HG03159 (cell line): Measurements from ENCODE around the gene MRPL20.
"Not testable (repeated sequence)": the region's sequence is repeated elsewhere in the genome, so short reads cannot be mapped to it uniquely, and the experiment has no call there.

Experiments used
- ATAC-seq: cut with Tn5 transposase; IDR thresholded peaks from one replicate; pipeline ENCODE4 v1.9.1; 2021; ENCODE audit warnings: mild to moderate bottlenecking, moderate library complexity; ENCODE audit not compliant: unreplicated experiment

Gene MRPL20

GRCh38 chr1:1406821-1407635 is at the start of gene MRPL20:
TSS of gene MRPL20 (minus strand) at chr1:1407293. CDS start at chr1:1407217, 76 bp downstream.
- ATAC-seq: peak; percentile 89

- not testable (repeated sequence) for ATAC-seq
Measured at GRCh38 chr1:1456683-1457255, 49.7 kb upstream of the MRPL20 start.

DNA sequence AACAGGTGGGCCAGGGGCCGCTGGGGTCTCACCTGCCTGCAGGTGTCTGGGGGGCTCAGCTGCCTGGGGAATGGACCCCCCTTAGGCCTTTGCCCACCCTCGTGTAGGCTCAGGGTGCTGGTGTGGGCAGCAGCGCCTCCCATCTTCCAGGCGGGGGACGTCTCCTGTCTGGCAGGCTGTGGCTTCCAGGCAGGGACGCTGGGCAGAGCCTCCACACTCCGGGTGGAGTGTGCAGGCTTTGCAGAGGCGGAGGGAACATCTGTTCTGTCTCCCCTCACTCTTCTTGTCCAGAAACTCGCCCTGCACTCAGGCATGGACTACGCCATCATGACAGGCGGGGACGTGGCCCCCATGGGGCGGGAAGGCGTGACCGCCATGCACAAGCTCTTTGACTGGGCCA is 48.8 kb upstream of the MRPL20 start:
- ATAC-seq: not testable (repeated sequence)

- ATAC-seq: no peak
Measured at GRCh38 chr1:1455366-1455884, 48.3 kb upstream of the MRPL20 start.

- ATAC-seq: not testable (repeated sequence)
Measured at GRCh38 chr1:1454286-1455056, 47.4 kb upstream of the MRPL20 start.

- no peak for ATAC-seq
Measured at GRCh38 chr1:1452882-1453281, 45.8 kb upstream of the MRPL20 start.

DNA sequence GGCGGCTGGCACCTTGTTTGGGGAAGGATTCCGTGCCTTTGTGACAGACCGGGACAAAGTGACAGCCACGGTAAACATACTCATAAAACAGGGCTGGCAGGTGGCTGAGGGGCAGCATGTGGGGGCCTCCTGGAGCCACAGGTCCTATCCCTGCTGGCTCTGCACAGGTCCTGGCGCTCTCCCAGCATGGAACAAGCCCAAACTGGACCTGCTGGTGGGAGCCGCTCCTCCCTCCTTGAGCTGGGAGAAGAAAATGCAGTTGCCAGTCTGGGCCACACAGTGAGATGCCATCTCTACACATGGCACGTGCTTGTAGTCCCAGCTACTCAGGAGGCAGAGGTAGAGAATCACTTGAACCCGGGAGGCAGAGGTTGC is 45.3 kb upstream of the MRPL20 start:
- ATAC-seq: not testable (repeated sequence)

GRCh38 chr1:1451696-1452364 is 44.7 kb upstream of the MRPL20 start:
- ATAC-seq: no peak

DNA sequence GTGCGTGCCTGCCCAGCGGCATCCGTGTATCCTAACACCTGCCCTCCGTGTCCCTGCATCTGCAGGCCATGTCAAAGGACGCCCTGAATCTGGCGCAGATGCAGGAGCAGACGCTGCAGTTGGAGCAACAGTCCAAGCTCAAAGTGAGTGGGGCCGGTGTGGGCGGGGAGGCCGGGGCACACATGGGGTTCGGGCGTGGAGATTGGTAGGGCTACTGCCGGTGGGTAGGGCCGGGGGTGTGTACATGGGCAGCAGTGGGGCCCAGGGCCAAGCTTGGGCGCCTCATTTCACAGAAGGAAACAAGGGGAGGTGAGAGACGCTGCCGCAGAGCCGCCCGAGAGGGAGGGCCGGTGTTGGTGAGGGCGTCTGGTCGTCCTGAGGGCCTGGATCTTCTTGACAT is 43.5 kb upstream of the MRPL20 start:
- ATAC-seq: not testable (repeated sequence)

GRCh38 chr1:1449099-1449739 is 42.1 kb upstream of the MRPL20 start, which contains the start of gene ATAD3C:
TSS of gene ATAD3C (plus strand) at chr1:1449689. CDS start at chr1:1450684, 995 bp downstream.
- ATAC-seq: no peak

GRCh38 chr1:1446631-1447030 is 39.5 kb upstream of the MRPL20 start:
- not testable (repeated sequence) for ATAC-seq

DNA sequence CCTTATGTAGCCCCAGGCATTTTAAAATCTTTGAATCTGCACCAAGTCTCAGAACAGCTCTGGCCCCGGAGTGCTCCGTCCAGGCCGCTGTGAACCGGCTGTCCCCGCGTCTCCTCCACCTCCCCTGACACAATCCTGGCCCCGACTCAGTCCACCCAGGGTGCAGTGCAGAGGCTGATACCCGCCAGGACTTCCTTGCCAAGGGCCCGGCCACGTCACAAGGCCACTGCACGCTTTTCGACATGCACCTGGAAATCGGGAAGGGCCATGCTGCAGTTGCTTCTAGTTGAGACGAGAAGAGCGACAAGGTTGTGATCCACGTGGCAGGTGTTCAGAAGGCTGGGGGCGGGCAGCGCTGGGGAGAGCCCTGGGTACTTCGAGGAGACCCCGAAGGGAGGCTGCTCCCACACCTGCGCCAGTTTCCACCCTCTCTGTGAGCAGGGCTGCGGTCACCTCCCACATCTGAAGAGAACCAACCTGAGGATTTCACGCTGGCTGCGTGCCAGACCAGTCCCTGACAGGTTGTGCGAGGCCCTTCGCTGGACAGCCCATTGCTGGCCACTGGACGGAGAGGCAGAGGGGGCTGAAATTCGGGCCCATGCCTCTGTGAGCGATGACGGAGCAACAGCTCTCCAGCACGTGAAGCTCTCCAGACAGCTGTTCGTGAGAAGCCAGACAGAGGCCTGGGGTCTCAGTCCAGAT is 35.1 kb upstream of the MRPL20 start:
- ATAC-seq: no peak

DNA sequence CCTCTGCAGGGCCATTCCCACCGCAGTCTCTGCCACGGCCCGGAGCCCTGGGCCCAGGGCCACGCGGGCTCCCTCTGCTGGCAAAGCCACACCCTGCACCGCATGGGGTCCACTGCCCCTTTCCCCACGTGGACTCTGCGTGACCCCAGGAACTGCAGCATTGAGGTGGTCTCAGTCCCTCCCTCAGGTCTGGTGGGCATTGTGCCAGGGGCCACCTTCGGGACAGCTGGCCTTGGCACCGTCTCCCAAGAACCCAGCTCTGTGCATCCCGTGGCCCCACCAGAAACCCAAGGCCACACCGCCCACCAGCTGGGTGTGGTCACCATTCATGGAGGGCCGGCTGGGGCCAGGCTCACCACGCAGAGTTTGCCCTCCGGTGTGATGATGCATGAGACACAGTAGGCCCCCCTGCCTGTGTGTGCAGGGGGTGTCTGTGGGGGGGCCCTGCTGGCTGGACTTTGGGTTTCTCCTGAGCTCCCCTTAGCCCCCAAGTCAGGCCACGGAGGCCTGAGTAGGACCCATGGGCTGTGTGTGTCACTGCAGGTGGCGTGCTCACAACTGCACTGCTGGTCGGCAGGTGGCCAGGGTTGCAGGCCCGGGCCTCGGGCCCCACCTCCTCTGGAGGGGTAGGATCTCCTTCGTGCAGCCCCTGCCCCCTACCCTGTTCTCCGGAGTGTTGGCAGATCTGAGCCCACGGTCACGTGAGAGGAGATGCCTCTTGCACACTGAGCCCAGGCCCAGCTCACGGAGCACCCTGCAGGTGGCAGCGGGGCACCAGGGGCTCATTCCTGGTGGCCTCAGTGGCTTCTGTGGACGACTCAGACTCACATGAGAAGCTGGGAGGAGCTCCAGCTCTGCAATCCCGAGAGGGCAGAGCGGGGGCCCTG is 34.2 kb upstream of the MRPL20 start:
- no peak for ATAC-seq

DNA sequence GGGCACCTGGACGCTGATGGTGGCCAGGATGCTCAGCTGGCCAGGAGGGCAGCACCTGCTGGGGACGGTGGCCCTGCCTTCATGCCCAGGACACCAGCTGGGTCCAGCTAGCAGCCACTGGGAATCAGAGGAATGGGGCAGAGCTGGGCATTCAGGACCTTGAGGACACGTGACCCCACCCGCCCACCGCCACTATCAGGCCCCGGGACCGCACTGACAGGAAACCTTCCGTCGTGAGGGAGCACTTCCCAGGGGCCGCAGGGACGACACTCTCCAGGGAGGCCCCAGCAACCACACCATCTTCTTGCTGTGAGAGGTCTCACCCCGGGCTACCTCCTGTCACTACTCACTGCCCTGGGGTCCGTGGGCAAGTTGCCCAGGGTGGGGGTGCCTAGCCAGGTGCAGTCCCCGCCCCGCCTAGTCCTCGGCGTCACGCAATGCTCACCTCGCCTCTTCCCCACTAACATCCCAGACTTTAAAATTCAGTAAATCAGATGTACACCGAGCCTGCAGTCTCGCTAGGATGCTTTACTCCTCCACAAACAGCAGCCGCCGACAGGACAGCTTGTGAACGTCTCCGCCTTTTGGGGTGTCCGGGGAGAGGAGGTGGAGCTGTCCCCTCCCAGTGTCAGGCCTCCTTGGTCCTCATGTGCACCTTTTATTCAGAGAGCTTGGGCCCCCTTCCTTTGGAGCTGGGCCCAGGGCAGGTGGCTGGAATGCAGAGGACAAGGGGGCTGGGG is 33.3 kb upstream of the MRPL20 start:
- ATAC-seq: no peak

DNA sequence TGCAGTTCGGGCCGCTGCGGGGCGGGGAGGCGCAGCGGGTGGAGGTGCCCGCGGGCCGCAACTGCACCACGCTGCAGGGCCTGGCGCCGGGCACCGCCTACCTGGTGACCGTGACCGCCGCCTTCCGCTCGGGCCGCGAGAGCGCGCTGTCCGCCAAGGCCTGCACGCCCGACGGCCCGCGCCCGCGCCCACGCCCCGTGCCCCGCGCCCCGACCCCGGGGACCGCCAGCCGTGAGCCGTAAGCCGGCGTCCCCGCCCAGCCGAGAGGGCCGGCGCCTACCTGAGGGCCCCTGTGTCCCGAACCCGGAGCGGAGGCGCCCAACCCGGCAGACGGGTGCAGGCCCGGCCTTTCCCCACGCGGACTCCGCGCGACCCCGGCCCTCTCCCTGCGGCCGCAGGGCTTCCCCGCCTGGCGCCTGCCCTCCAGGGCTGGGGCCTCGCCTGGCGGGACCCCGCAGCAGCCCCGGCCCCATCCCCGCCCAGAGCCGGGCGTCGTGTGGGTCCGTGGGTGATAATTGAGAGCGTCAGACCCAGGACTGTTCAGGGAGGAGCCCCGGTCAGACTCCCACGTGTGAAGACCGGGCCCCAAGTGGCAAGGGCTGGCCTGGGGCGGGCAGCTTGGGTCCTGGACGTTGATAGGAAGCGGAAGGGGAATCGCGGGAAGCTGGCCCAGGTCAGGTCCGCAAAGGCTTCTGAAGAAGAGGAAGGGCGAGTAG is 32.6 kb upstream of the MRPL20 start:
- ATAC-seq: no peak

- no peak for ATAC-seq
Measured at GRCh38 chr1:1438531-1439381, 31.7 kb upstream of the MRPL20 start.
